ENCODE results near the gene FZR1.
A peak's percentile ranks its signal among the peaks of the same experiment; 100 is the strongest.
"Not testable (repeated sequence)": the region's sequence is repeated elsewhere in the genome, so short reads cannot be mapped to it uniquely, and the experiment has no call there.

The FZR1 gene

DNA sequence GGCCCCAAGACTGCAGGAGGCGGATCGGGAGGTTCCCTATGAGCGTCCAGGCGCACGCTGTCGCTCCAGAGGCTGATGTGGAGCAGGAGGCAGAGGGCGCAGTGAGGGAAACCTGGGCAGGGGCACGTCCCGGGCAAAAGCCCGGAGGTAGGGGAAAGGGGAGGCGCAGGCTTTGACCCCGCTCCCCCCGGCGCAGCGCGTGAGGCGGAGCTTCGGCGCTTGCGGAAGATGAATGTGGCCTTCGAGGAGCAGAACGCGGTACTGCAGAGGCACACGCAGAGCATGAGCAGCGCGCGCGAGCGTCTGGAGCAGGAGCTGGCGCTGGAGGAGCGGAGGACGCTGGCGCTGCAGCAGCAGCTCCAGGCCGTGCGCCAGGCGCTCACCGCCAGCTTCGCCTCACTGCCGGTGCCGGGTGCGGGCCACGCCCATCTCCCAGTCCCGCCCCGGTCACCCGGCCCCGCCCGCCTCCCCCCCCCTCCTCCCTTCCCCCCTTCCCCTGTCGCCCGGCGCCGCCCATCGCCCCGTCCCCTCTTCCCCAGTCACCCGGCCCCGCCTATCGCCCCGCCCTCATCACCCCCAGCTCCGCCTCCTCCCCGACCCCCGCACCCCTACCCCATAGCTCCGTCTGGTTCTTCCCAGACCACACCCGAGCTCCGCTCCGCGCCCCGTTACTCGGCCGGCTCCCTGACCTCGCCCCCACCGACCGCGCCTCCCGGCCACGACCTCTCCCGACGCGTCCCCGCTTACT is 70.8 kb downstream of the FZR1 start:
- DNase-seq, result no peak

DNA sequence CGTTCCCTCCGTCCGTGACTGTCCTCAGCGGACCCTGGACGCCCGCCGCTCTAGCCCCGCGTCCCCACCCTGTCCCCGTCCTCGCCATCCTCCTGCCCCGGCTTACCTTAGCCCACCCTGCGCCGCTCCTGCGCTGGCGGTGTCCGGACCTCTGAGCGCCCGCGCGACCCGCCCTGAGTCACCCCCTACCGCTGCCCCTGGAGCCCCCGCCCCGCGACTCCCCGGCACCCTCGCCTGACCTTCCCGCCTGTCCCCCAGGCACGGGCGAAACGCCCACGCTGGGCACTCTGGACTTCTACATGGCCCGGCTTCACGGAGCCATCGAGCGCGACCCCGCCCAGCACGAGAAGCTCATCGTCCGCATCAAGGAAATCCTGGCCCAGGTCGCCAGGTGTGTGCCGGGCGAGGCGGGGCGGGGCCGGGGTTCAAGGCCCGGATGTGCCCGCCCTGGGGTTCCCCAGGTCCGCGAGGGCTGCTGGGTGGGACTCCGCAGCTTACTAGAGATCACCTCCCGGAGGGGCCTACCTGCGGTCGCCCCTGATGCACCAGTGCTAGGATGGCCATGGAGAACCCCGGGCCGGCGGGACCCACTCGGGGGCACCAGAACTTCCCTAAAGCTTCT is 71.7 kb downstream of the FZR1 start:
- DNase-seq, result no peak

DNA sequence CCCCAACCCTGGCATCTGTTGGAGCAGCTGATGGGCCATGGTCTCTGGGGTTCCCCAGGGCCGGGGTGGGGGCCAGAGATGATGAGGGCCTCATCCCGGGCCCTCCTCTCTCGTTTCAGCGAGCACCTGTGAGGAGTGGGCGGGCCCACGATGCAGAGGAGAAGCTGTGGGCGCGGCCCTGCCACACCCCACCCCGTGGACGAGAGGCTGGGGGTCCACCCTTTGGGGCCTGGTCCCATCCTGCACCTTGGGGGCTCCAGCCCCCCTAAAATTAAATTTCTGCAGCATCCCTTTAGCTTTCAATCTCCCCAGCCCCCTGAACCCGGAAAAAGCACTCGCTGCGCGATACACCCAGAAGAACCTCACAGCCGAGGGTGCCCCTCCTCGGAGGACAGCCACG is 72.3 kb downstream of the FZR1 start:
- DNase-seq, result no peak

DNA sequence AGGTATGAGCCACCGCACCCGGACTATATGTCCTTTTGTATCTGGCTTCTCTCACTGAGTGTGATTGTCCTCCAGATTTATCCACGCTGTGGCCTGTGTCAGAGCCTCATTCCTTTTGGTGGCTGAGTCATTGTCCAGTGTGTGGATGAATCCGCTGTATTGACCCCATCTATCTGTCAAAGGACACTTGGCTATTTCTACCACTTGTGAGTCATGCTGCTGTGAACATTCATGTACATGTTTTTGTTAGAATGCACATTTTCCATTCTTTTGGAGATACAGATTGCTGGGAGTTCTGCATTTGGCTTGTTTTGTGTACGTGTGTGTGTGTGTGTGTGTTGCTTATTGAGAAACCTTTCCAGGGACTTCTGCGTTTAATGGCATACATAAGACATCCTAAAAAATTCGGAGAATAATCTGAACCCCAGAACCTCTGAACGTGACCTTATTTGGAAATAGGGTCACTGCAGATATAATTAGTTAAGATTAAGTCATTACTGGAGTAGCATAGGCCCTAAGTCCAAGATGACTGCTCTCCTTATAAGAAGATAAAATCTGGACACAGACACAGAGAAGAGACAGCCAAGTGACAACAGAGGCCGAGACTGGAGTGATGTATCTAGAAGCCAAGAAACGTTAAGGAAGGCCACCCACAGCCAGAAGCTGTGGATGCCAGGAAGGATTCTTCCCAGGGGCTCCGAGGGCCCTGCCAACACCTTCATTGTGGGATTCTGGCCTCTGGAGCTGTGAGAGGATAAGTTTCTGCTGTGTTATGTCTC is 74.2 kb downstream of the FZR1 start:
- no peak for DNase-seq

DNA sequence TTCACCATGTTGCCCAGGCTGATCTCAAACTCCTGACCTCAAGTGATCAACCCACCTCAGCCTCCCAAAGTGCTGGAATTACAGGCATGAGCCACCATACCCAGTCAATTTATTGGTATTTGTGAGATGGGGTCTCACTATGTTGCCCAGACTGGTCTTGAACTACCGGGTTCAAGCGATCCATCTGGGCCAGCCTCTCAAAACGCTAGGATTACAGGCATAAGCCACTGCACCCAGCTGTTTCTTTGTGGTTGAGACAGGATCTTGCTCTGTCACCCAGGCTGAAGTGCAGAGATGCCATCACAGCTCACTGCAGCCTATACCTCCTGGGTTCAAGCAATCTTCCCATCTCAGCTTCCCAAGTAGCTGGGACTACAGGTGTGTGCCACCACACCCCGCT is 75.7 kb downstream of the FZR1 start:
- not testable (repeated sequence) for DNase-seq

DNA sequence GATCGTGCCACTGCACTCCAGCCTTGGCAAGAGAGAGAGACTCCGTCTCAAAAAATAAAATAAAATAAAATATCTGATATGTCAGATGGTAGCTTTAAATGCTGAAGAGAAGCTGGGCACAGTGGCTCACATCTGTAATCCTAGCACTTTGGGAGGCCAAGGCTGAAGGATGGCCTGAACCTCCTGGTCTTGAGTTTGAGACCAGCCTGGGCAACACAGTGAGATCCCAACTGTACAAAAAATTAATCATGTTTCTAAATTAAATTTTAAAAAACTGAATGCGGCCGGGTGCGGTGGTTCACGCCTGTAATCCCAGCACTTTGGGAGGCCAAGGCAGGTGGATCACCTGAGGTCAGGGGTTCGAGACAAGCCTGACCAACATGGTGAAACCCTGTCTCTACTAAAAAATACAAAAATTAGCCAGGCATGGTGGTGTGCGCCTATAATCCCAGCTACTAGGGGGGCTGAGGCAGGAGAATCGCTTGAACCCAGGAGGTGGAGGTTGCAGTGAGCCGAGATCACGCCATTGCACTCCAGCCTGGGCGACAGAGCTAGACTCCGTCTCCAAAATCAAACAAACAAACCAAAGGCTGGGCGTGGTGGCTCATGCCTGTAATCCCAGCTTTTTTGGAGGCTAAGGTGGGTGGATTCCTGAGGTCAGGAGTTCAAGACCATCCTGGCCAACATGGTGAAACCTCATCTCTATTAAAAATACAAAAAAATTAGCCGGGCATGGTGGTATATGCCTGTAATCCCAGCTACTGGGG is 78.1 kb downstream of the FZR1 start:
- DNase-seq, result not testable (repeated sequence)

DNA sequence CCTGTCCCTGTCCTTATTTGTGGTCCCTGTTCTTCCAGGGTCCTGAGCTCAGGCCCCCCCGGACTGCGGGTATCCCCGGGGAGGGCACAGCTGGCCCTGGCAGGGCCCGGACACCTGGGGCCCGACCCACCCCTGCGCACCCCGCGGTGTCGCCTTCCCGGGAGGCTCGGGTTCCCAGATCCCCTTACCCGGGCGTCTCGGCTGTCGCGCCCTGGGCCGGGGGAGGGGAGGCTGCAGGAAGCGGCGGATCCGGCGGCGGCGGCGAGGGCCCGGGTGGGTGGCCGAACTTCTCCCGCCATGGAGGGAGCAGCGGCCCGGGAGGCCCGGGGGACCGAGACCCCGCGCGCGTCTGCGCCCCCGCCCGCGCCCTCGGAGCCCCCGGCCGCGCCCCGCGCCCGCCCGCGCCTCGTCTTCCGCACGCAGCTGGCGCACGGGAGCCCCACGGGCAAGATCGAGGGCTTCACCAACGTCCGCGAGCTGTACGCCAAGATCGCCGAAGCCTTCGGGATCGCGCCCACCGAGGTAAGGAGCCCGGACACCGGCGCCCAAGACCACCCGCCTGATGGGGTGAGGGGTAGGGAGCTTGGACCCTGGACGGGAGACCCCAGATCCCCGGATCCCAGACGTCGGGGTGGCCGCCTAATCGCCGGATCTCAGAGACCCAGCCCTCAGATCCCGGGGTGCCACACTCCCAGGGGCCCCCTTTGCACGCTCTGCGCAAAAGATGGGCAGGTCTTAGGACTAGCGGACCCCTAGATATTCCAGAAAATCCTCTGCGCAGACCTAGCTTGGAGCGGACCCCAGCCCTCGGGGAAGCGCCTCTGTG is 79.4 kb downstream of the FZR1 start, which contains the start of gene GIPC3:
Gene GIPC3 (plus strand): TSS at position 178 of the 826 bp plus-strand sequence. CDS start 120 bp downstream, at position 298.
- DNase-seq, result peak; percentile 42

DNA sequence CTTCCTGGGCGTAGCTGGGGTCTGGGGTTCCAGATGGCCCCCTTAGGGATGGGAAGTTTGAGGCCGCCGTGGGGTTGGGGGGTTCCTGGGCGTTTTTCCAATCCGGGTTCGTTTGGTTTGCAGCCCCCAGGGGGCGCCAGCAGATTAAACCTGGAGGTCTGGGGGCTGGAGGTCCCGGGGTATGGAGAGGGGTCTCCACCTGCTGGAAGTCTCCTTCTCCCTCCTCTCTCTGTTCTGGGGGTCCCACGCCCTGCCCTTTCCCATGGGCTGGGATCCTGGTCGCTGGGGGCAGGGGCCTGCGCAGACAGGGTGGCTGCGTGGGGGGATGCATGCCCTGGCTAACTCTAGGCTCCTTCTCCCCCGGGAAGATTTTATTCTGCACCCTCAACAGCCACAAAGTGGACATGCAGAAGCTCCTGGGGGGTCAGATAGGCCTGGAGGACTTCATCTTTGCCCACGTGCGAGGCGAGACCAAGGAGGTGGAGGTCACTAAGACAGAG is 80.1 kb downstream of the FZR1 start:
- peak; percentile 69 for DNase-seq

DNA sequence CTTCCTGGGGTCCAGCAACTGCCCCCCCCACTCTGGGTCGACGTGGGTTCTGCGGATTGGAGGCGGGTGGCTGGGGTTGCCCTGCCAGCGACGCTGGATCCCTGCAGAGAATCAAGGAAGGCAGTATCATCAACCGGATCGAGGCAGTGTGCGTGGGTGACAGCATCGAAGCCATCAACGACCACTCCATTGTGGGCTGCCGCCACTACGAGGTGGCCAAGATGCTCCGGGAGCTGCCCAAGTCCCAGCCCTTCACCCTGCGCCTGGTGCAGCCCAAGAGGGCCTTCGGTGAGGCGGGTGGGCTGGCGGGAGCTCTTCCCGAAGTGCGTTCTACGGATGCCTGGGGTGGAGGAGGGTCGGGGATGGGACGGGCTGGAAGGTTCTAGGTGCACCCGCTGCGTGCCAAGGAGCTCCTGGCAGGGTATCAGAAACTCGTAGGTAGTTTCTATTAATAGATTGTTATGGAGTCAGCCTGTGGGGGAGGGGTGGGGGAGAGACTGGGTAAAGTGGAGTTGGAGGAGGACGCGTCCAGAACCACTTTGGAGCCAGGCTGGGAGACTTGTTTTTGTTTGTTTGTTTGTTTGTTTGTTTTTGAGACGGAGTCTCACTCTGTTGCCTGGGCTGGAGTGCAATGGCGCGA is 80.7 kb downstream of the FZR1 start:
- DNase-seq, result no peak
